PC-9 (cell line): Measurements from ENCODE around the gene HS3ST6. TPM values are rescaled to one million over a fixed set of nuclear protein-coding genes. Genes with fewer than 3 reads are reported as not detected.
"Not testable (repeated sequence)": the region's sequence is repeated elsewhere in the genome, so short reads cannot be mapped to it uniquely, and the experiment has no call there.

Experiments
- BruUV-seq: library from RNA; stranded (reverse); fragments of 400-500 nt; replicated peaks from 2 replicates; lab custom pipeline; 2021; lab: Mats Ljungman, UMichigan
- CTCF ChIA-PET: fragments of 300-600 bp; sonication (Branson Sonifier 250); formaldehyde crosslinking; loops from one replicate; lab custom pipeline; 2022; ENCODE audit warnings: antibody characterized with exemption; lab: Charles Lee
- POLR2A ChIA-PET: fragments of 300-600 bp; sonication (Branson Sonifier 250); formaldehyde crosslinking; loops from one replicate; lab custom pipeline; 2022; ENCODE audit warnings: antibody characterized with exemption; ENCODE audit not compliant: unreplicated experiment; lab: Charles Lee
- DNase-seq, 2 experiments: peaks; one replicate each; pipeline versions ENCODE4 v3.0.0 to v3.0.0-alpha.2; 2015 to 2022; ENCODE audit warnings: mixed read lengths in 1 of 2
- H2AFZ ChIP-seq: fragments of 200-600 bp; sonication (generic); 2 replicates; pipeline ENCODE4 v1.8.1; 2017; ENCODE audit warnings: antibody characterized with exemption
- H3F3A ChIP-seq: fragments of 200-600 bp; sonication (generic); 2 replicates; pipeline ENCODE4 v1.8.1; 2017; ENCODE audit warnings: antibody characterized with exemption, mild to moderate bottlenecking, low read depth; ENCODE audit not compliant: insufficient read depth
- H3K27ac ChIP-seq: fragments of 200-600 bp; sonication (generic); 2 replicates; pipeline ENCODE4 v1.6.1; 2016; ENCODE audit warnings: mixed run types
- H3K27me3 ChIP-seq: fragments of 200-600 bp; sonication (generic); 2 replicates; pipeline ENCODE4 v1.6.1; 2016; ENCODE audit warnings: low read depth, mixed run types; ENCODE audit not compliant: insufficient read depth
- H3K36me3 ChIP-seq: fragments of 200-600 bp; sonication (generic); 2 replicates; pipeline ENCODE4 v1.6.1; 2016; ENCODE audit warnings: low read depth, mixed run types
- H3K4me1 ChIP-seq: fragments of 200-600 bp; sonication (generic); replicated peaks from 2 replicates; pipeline ENCODE4 v1.6.1; 2016; ENCODE audit warnings: mixed run types; ENCODE audit not compliant: insufficient read depth
- H3K4me2 ChIP-seq: fragments of 200-600 bp; sonication (generic); 2 replicates; pipeline ENCODE4 v1.6.1; 2017; ENCODE audit warnings: mixed run types
- H3K4me3 ChIP-seq: fragments of 200-600 bp; sonication (generic); 2 replicates; pipeline ENCODE4 v1.6.1; 2016; ENCODE audit warnings: mixed run types
- H3K79me2 ChIP-seq: fragments of 200-600 bp; sonication (generic); 2 replicates; pipeline ENCODE4 v1.6.1; 2017; ENCODE audit warnings: low read depth, mixed run types
- H3K9me2 ChIP-seq: fragments of 200-600 bp; sonication (generic); 2 replicates; pipeline ENCODE4 v1.8.1; 2017; ENCODE audit warnings: mild to moderate bottlenecking; ENCODE audit not compliant: insufficient read depth
- H3K9me3 ChIP-seq: fragments of 200-600 bp; sonication (generic); 2 replicates; pipeline ENCODE4 v1.8.1; 2016; ENCODE audit warnings: low read depth; ENCODE audit not compliant: insufficient read depth
- H4K20me1 ChIP-seq: fragments of 200-600 bp; sonication (generic); 2 replicates; pipeline ENCODE4 v1.8.1; 2017; ENCODE audit not compliant: insufficient read depth
- CTCF ChIP-seq: fragments of 200-600 bp; sonication (generic); conservative IDR thresholded peaks from 2 replicates; pipeline ENCODE4 v1.6.1; 2017; ENCODE audit warnings: mixed run types, antibody characterized with exemption, mild to moderate bottlenecking, moderate library complexity
- EZH2 ChIP-seq: fragments of 200-600 bp; sonication (generic); IDR thresholded peaks from 2 replicates; pipeline ENCODE4 v1.8.0; 2017; ENCODE audit warnings: antibody characterized with exemption, low read depth
- intact Hi-C: fragments of 100-400 bp; cut with micrococcal nuclease; formaldehyde crosslinking; loops from one replicate; pipeline ENCODE4 v1.10.0; 2022; ENCODE audit not compliant: unreplicated experiment
- total RNA-seq: library from RNA; stranded (reverse); gene quantifications from 2 replicates; pipeline ENCODE4 v1.2.3, GENCODE V29; 2021

The HS3ST6 gene
- total RNA-seq, 1 experiment from 2014 or later = not detected

DNA sequence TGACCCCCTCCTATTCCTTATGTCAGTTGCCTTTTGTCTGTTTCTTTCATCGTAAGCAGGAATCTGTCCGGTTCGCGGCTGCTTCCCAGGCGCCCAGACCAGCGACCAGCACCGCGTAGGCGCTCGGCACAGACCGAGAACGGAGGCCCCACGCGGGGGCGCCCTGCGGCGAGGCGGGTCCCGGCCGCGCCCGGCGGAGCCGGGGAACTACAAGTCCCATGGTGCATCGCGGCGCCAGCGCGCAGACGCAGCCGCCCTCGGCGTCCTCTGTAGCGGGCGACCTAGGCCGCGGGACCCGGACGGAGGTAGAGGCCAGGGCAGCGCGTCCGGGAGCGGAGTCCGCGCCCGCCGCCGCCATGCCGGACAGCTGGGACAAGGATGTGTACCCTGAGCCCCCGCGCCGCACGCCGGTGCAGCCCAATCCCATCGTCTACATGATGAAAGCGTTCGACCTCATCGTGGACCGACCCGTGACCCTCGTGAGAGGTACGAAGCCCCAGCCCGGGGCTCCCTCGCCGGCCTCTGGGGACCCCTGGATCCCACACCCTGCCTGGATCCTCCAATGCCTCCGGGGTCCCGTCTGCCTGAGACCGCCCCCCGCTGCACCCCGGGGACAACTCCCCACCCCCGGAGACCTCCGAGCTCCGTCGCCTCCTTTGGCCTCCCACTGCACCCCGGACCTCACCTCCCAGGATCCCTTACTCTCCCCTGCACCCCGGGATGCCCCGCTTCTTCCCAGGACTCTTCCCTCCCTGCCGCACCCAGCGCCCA lies 41.2 kb upstream of the HS3ST6 start, which contains the start of gene NDUFB10:
TSS of gene NDUFB10 (plus strand) at position 270 of the 771 bp plus-strand sequence. CDS start at position 357, 87 bp downstream.
- ChIA-PET POLR2A (interaction anchor here (1.2 kb wide), 1 partner anchor 12 kb away, joined by 8 read pairs; the partner anchor contains the start of gene TBL3), CTCF (interaction anchor here (0.7 kb wide), 1 partner anchor 235 kb away, joined by 8 read pairs; no protein-coding TSS in a partner anchor)
- Histone ChIP-seq H3K9me2 (no peaks in the 10 kb centered on the region), H2AFZ (peak within 1 kb of the TSS; percentile 90), H3K27me3 (no peaks in the 10 kb centered on the region), H3K27ac (peak within 1 kb of the TSS; percentile 1; the same call in 1 of the 2 replicates), H3K36me3 (peaks cover 22% of the 10 kb centered on the region), H3K4me1 (peaks cover 12% of the 10 kb centered on the region), H4K20me1 (peaks cover 37% of the 10 kb centered on the region), H3K4me2 (peak within 1 kb of the TSS; percentile 92), H3K4me3 (peak within 1 kb of the TSS; percentile 95), H3K9me3 (no peaks in the 10 kb centered on the region), H3F3A (peaks cover 46% of the 10 kb centered on the region), H3K79me2 (peaks cover 48% of the 10 kb centered on the region)
- TF ChIP-seq CTCF (peak; percentile 68; the same call in 1 of the 2 replicates), EZH2 (no peak)
- peak; percentile 72 to 96 for DNase-seq
- intact Hi-C loops = loop anchor here (2.0 to 5.0 kb wide), 2 partner anchors 17 to 187 kb away; partner anchors contain the start of genes EME2, MRPS34, MSRB1 and NME3
- BruUV-seq = no TSS peak

- H3K9me3 ChIP-seq = no peaks in the 10 kb centered on the region
- peaks cover 18% of the 10 kb centered on the region for H3K36me3 ChIP-seq
- ChIA-PET POLR2A (no interaction called here), CTCF (no interaction called here)
- peak overlapping the region; percentile 92 for H3K4me2 ChIP-seq
- peaks cover 42% of the 10 kb centered on the region for H3K79me2 ChIP-seq
- no peak overlapping the region for H3K27ac ChIP-seq
- no peak overlapping the region; the same call in 1 of the 2 replicates for H2AFZ ChIP-seq
- no peak for DNase-seq
- intact Hi-C loops = loop anchor here (2.0 kb wide), 1 partner anchor 16 kb away; the partner anchor contains the start of gene MSRB1
- H3K27me3 ChIP-seq = no peaks in the 10 kb centered on the region
- peak overlapping the region; percentile 95; the same call in 1 of the 2 replicates for H3K4me3 ChIP-seq
- no peaks in the 10 kb centered on the region for H3K9me2 ChIP-seq
- TF ChIP-seq EZH2 = no peak
- H4K20me1 ChIP-seq = peaks cover 34% of the 10 kb centered on the region
- H3K4me1 ChIP-seq = peaks cover 12% of the 10 kb centered on the region
- BruUV-seq = no TSS peak
- H3F3A ChIP-seq = peaks cover 39% of the 10 kb centered on the region
These were observed 40.6 kb upstream of the HS3ST6 start for GRCh38 chr16:1958715-1959268.

DNA sequence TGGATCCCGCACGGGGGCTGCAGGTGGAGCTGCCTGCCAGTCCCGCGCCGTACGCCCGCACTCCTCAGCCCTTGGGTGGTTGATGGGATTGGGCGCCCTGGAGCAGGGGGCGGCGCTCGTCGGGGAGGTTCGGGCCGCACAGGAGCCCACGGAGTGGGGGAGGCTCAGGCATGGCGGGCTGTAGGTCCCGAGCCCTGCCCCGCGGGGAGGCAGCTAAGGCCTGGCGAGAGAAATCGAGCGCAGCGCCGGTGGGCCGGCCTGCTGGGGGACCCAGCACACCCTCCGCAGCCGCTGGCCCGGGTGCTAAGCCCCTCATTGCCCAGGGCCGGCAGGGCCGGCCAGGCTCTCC lies 39.9 kb upstream of the HS3ST6 start:
- H4K20me1 ChIP-seq = peaks cover 27% of the 10 kb centered on the region
- H3K27me3 ChIP-seq, H3K27ac ChIP-seq, CTCF ChIA-PET, H3K4me3 ChIP-seq, POLR2A ChIA-PET, H3K4me2 ChIP-seq, DNase-seq, H3K9me3 ChIP-seq, BruUV-seq, H3K9me2 ChIP-seq, H2AFZ ChIP-seq: not testable (repeated sequence)
- H3F3A ChIP-seq = peaks cover 33% of the 10 kb centered on the region
- H3K4me1 ChIP-seq = peaks cover 12% of the 10 kb centered on the region
- peaks cover 35% of the 10 kb centered on the region for H3K79me2 ChIP-seq
- intact Hi-C loops = loop anchor here (2.0 kb wide), 1 partner anchor 15 kb away; the partner anchor contains the start of gene MSRB1
- H3K36me3 ChIP-seq = peaks cover 11% of the 10 kb centered on the region

DNA sequence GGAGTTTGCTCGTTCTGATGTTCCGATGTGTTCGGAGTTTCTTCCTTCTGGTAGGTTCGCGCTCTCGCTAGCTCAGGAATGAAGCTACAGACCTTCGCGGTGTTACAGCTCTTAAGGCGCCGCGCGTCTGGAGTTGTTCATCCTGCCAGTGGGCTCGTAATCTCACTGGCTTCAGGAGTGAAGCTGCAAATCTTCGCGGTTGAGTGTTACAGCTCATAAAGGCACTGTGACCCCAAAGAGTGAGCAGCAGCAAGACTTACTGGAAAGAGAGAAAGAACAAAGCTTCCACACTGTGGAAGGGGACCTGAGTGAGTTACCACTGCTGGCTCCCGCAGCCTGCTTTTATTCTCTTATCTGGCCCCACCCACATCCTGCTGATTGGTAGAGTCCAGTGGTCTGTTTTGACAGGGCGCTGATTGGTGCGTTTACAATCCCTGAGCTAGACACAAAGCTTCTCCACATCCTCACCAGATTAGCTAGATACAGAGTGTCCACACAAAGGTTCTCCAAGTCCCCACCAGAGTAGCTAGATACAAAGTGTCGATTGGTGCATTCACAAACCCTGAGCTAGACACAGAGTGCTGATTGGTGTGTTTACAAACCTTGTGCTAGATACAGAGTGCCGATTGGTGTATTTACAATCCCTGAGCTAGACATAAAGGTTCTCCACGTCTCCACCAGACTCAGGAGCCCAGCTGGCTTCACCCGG lies 39.4 kb upstream of the HS3ST6 start:
- intact Hi-C loops = loop anchor here (2.0 kb wide), 1 partner anchor 15 kb away; the partner anchor contains the start of gene MSRB1
- Histone ChIP-seq H3K4me1 (peaks cover 12% of the 10 kb centered on the region), H3F3A (peaks cover 27% of the 10 kb centered on the region), H3K79me2 (peaks cover 29% of the 10 kb centered on the region), H4K20me1 (peaks cover 22% of the 10 kb centered on the region)
- H3K4me3 ChIP-seq, H3K27ac ChIP-seq, H3K9me3 ChIP-seq, H2AFZ ChIP-seq, CTCF ChIA-PET, H3K4me2 ChIP-seq, H3K36me3 ChIP-seq, DNase-seq, H3K27me3 ChIP-seq, H3K9me2 ChIP-seq, BruUV-seq: not testable (repeated sequence)
- POLR2A ChIA-PET = interaction anchor here (0.5 kb wide), 1 partner anchor 65 kb away, joined by 3 read pairs; no protein-coding TSS in a partner anchor
